ENCODE data around the gene TEPSIN.

DNA sequence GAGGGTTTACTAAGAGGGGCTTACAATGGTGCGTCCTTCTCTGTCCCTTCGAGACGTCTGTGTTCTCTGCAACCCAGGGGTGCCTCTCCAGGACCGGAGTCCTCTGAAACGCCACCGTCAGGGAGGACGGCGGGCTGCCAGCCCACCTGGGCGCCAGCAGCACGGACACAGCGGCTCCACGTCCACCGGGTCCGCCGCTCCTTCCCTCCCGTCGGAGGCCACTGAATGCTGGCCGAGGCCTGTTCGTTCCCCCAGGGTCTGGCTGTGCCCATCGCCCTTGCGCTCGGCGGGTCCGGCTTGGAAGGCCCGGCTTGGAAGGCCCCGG lies 403 bp downstream of the TEPSIN start:
- TF ChIP-seq RAD21 (IDR thresholded peaks at IDR 0.05 in 1 of 2, conservative IDR thresholded peaks at IDR 0.05 in 1 of 2; ENCODE audit: low read depth in 2 of 2, low read length in 2 of 2): no peak
- no peak for TF ChIP-seq NRF1 (IDR thresholded peaks at IDR 0.05; ENCODE audit: low read depth, low read length)
- TF ChIP-seq BCL11A (IDR thresholded peaks at IDR 0.05; ENCODE audit: low read depth in 2 of 2, low read length in 2 of 2): no peak
- no peak for TF ChIP-seq EZH2 (IDR thresholded peaks at IDR 0.05; ENCODE audit: low read depth, low read length, severe bottlenecking)
- TF ChIP-seq, protein P1, sequence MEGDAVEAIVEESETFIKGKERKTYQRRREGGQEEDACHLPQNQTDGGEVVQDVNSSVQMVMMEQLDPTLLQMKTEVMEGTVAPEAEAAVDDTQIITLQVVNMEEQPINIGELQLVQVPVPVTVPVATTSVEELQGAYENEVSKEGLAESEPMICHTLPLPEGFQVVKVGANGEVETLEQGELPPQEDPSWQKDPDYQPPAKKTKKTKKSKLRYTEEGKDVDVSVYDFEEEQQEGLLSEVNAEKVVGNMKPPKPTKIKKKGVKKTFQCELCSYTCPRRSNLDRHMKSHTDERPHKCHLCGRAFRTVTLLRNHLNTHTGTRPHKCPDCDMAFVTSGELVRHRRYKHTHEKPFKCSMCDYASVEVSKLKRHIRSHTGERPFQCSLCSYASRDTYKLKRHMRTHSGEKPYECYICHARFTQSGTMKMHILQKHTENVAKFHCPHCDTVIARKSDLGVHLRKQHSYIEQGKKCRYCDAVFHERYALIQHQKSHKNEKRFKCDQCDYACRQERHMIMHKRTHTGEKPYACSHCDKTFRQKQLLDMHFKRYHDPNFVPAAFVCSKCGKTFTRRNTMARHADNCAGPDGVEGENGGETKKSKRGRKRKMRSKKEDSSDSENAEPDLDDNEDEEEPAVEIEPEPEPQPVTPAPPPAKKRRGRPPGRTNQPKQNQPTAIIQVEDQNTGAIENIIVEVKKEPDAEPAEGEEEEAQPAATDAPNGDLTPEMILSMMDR (IDR thresholded peaks at IDR 0.05; ENCODE audit: control extremely low read depth in 1 of 3, insufficient read depth in 1 of 3, low read depth in 1 of 3, low read length in 3 of 3): no peak
- TF ChIP-seq TCF12 (IDR thresholded peaks at IDR 0.05; ENCODE audit: low read depth, low read length): no peak
- no peak for TF ChIP-seq JUN (IDR thresholded peaks at IDR 0.05; ENCODE audit: low read depth, low read length)
- no peak for TF ChIP-seq SRF (IDR thresholded peaks at IDR 0.05; ENCODE audit: low read depth, low read length)
- TF ChIP-seq GABPA (IDR thresholded peaks at IDR 0.05; ENCODE audit: borderline replicate concordance, insufficient read depth, low read length): no peak
- no peak for TF ChIP-seq KDM5A (IDR thresholded peaks at IDR 0.05; ENCODE audit: low read length)
- TF ChIP-seq POLR2A (IDR thresholded peaks at IDR 0.05; ENCODE audit: control extremely low read depth in 1 of 2, low read depth in 2 of 2, low read length in 2 of 2): no peak

Data from H1 (cell line).